Type B pancreatic cell (in vitro differentiated cells): ENCODE results near the gene EVA1A. TPM values are rescaled to one million over a fixed set of nuclear protein-coding genes. Genes with fewer than 3 reads are reported as not detected.

Experiments used
- DNase-seq: peaks from one replicate; pipeline ENCODE4 v3.0.0; 2021; ENCODE audit warnings: mixed read lengths; ENCODE audit not compliant: unreplicated experiment; ENCODE audit errors: extremely low spot score
- H3K27ac Mint-ChIP-seq: 2 replicates; pipeline ENCODE4 v1.8.0; 2021; ENCODE audit warnings: mild to moderate bottlenecking, mixed read lengths
- H3K27me3 Mint-ChIP-seq: 2 replicates; pipeline ENCODE4 v1.8.0; 2021; ENCODE audit warnings: mixed read lengths
- H3K36me3 Mint-ChIP-seq: 2 replicates; pipeline ENCODE4 v1.8.0; 2021; ENCODE audit warnings: mixed read lengths
- H3K4me1 Mint-ChIP-seq: one replicate; pipeline ENCODE4 v1.8.0; 2021; ENCODE audit warnings: mixed read lengths; ENCODE audit not compliant: unreplicated experiment
- H3K4me3 Mint-ChIP-seq: 2 replicates; pipeline ENCODE4 v1.8.0; 2021; ENCODE audit warnings: mild to moderate bottlenecking, mixed read lengths
- H3K9me3 Mint-ChIP-seq: 2 replicates; pipeline ENCODE4 v1.8.0; 2021; ENCODE audit warnings: mixed read lengths
- CTCF ChIP-seq: fragments of 200-600 bp; sonication (generic); conservative IDR thresholded peaks from 2 replicates; pipeline ENCODE4 v1.5.0; 2021; ENCODE audit warnings: antibody characterized with exemption, mild to moderate bottlenecking
- total RNA-seq: library from RNA; stranded (reverse); gene quantifications from 2 replicates; pipeline ENCODE4 v1.2.1, GENCODE V29; 2021; ENCODE audit warnings: low replicate concordance

Gene EVA1A
- total RNA-seq, 1 donor from 2014 or later: 13.5 TPM

GRCh38 chr2:75551434-75551833 lies 9.3 kb downstream of the EVA1A start:
- no peak for TF ChIP-seq CTCF
- no peak for DNase-seq
- peaks cover 8% of the 10 kb centered on the region for H3K36me3 Mint-ChIP-seq
- H3K27me3 Mint-ChIP-seq: peaks cover 8% of the 10 kb centered on the region
- no peak overlapping the region for H3K4me3 Mint-ChIP-seq
- H3K4me1 Mint-ChIP-seq: peaks cover 22% of the 10 kb centered on the region
- H3K27ac Mint-ChIP-seq: no peak overlapping the region
- no peaks in the 10 kb centered on the region for H3K9me3 Mint-ChIP-seq

GRCh38 chr2:75549401-75550253 lies 11.1 kb downstream of the EVA1A start:
- Mint-ChIP-seq H3K36me3 (peaks cover 8% of the 10 kb centered on the region), H3K4me3 (no peak overlapping the region), H3K27ac (no peak overlapping the region), H3K4me1 (peaks cover 9% of the 10 kb centered on the region), H3K9me3 (no peaks in the 10 kb centered on the region), H3K27me3 (peaks cover 3% of the 10 kb centered on the region)
- DNase-seq: no peak
- TF ChIP-seq CTCF: no peak

GRCh38 chr2:75548036-75548573 lies 12.6 kb downstream of the EVA1A start:
- Mint-ChIP-seq H3K4me1 (peaks cover 9% of the 10 kb centered on the region), H3K27me3 (peaks cover 3% of the 10 kb centered on the region), H3K36me3 (peaks cover 11% of the 10 kb centered on the region), H3K27ac (no peak overlapping the region), H3K4me3 (no peak overlapping the region), H3K9me3 (no peaks in the 10 kb centered on the region)
- TF ChIP-seq CTCF: no peak
- no peak for DNase-seq

- peaks cover 9% of the 10 kb centered on the region for H3K4me1 Mint-ChIP-seq
Observed at GRCh38 chr2:75547345-75548035, 13.2 kb downstream of the EVA1A start.

GRCh38 chr2:75545922-75546321 lies 14.8 kb downstream of the EVA1A start:
- no peak for TF ChIP-seq CTCF
- Mint-ChIP-seq H3K27me3 (peaks cover 3% of the 10 kb centered on the region), H3K4me3 (no peak overlapping the region), H3K4me1 (peaks cover 9% of the 10 kb centered on the region), H3K36me3 (peaks cover 16% of the 10 kb centered on the region), H3K27ac (no peak overlapping the region), H3K9me3 (peaks cover 11% of the 10 kb centered on the region)
- no peak for DNase-seq

More at GRCh38 chr2:75547345-75548035, 13.2 kb downstream of the EVA1A start:
- no peak for DNase-seq
- no peak overlapping the region for H3K4me3 Mint-ChIP-seq
- no peak overlapping the region for H3K27ac Mint-ChIP-seq
- TF ChIP-seq CTCF: no peak
- H3K27me3 Mint-ChIP-seq: peaks cover 3% of the 10 kb centered on the region
- peaks cover 2% of the 10 kb centered on the region for H3K9me3 Mint-ChIP-seq
- peaks cover 12% of the 10 kb centered on the region for H3K36me3 Mint-ChIP-seq
